ENCODE data around the gene BRINP2. TPM values are rescaled to one million over a fixed set of nuclear protein-coding genes. Genes with fewer than 3 reads are reported as not detected.

The BRINP2 gene
- total RNA-seq, 1 experiment from 2014 or later, result 0.24 TPM

- no peaks in the 10 kb centered on the region for H3K36me3 Mint-ChIP-seq
- H3K27ac Mint-ChIP-seq, result no peak overlapping the region
- no peak for TF ChIP-seq HMGA2 (CRISPR knock-in tag; IDR thresholded peaks at IDR 0.05)
- no peak for TF ChIP-seq KAT7 (CRISPR knock-in tag; IDR thresholded peaks at IDR 0.05; ENCODE audit: borderline replicate concordance)
- no peak for TF ChIP-seq ETV6 (CRISPR knock-in tag; IDR thresholded peaks at IDR 0.05)
- no peak for TF ChIP-seq AFF4 (CRISPR knock-in tag; IDR thresholded peaks at IDR 0.05; ENCODE audit: borderline replicate concordance)
- TF ChIP-seq ATF1 (CRISPR knock-in tag; IDR thresholded peaks at IDR 0.05), result no peak
- no peak for TF ChIP-seq IRF1 (CRISPR knock-in tag; IDR thresholded peaks at IDR 0.05)
- TF ChIP-seq JAZF1 (CRISPR knock-in tag; IDR thresholded peaks at IDR 0.05), result no peak
- H3K4me3 Mint-ChIP-seq, result no peak overlapping the region
- CTCF ChIA-PET, result no interaction called here
- no peaks in the 10 kb centered on the region; the same call in 1 of the 2 replicates for H3K9me3 Mint-ChIP-seq
- POLR2A ChIA-PET, result no interaction called here
- H3K27me3 Mint-ChIP-seq (ENCODE audit: low read depth), result no peaks in the 10 kb centered on the region; the same call in 1 of the 2 replicates
- DNase-seq (ENCODE audit: low spot score), result no peak
- peaks cover 12% of the 10 kb centered on the region for H3K4me1 Mint-ChIP-seq
- ATAC-seq, result no peak
Observed at GRCh38 chr1:177236962-177237361, 66.2 kb downstream of the BRINP2 start.

- no peak overlapping the region for H3K4me3 Mint-ChIP-seq
- H3K27ac Mint-ChIP-seq, result no peak overlapping the region
- CTCF ChIA-PET, result interaction anchor here (1.0 kb wide), 1 partner anchor 359 kb away, joined by 3 read pairs; no protein-coding TSS in a partner anchor
- POLR2A ChIA-PET, result no interaction called here
- no peaks in the 10 kb centered on the region; the same call in 1 of the 2 replicates for H3K9me3 Mint-ChIP-seq
- ATAC-seq, result peak; percentile 74
- DNase-seq (ENCODE audit: low spot score), result no peak
- no peaks in the 10 kb centered on the region for H3K36me3 Mint-ChIP-seq
- H3K4me1 Mint-ChIP-seq, result peaks cover 12% of the 10 kb centered on the region
- no peaks in the 10 kb centered on the region; the same call in 1 of the 2 replicates for H3K27me3 Mint-ChIP-seq (ENCODE audit: low read depth)
- TF ChIP-seq AFF4 (CRISPR knock-in tag; IDR thresholded peaks at IDR 0.05; ENCODE audit: borderline replicate concordance) (no peak), E2F4 (CRISPR knock-in tag; IDR thresholded peaks at IDR 0.05; ENCODE audit: borderline replicate concordance, low read depth) (no peak), MXD4 (CRISPR knock-in tag; IDR thresholded peaks at IDR 0.05; ENCODE audit: borderline replicate concordance) (no peak), ARID4B (CRISPR knock-in tag; IDR thresholded peaks at IDR 0.05; ENCODE audit: borderline replicate concordance) (no peak), E2F1 (CRISPR knock-in tag; IDR thresholded peaks at IDR 0.05) (no peak), FOXP4 (CRISPR knock-in tag; IDR thresholded peaks at IDR 0.05) (no peak), ZNF423 (CRISPR knock-in tag; IDR thresholded peaks at IDR 0.05) (no peak), ZNF121 (CRISPR knock-in tag; IDR thresholded peaks at IDR 0.05) (no peak), E2F5 (CRISPR knock-in tag; IDR thresholded peaks at IDR 0.05) (no peak), ZNF138 (CRISPR knock-in tag; conservative IDR thresholded peaks at IDR 0.05) (no peak)
Observed at GRCh38 chr1:177238967-177239366, 68.2 kb downstream of the BRINP2 start.
